Thoracic aorta (tissue), 2 donors: ENCODE results near the gene CES4A. TPM values are rescaled to one million over a fixed set of nuclear protein-coding genes. Genes with fewer than 3 reads are reported as not detected.
"Not testable (repeated sequence)": the region's sequence is repeated elsewhere in the genome, so short reads cannot be mapped to it uniquely, and the experiment has no call there.

Experiments used
- ATAC-seq: fragments of 150-250 bp; one replicate; pipeline ENCODE4 v1.8.0; 2017; ENCODE audit warnings: low read depth; ENCODE audit not compliant: insufficient number of reproducible peaks, low FRiP score
- DNase-seq: peaks from one replicate; pipeline ENCODE4 v3.0.0-alpha.2; 2020; ENCODE audit warnings: low spot score
- H3K27ac ChIP-seq, 2 donors: fragments of 200-600 bp; sonication (generic); 1 replicate in 1 of 2; 2 replicates in 1 of 2; pipeline ENCODE4 v1.5.1; 2016; ENCODE audit warnings: mild to moderate bottlenecking in 2 of 2, moderate library complexity in 2 of 2
- H3K27me3 ChIP-seq: fragments of 200-600 bp; sonication (generic); replicated peaks from 2 replicates; pipeline ENCODE4 v1.6.0; 2016; ENCODE audit warnings: mild to moderate bottlenecking; ENCODE audit not compliant: insufficient read depth
- H3K36me3 ChIP-seq: fragments of 200-600 bp; sonication (generic); one replicate; pipeline ENCODE4 v1.5.1; 2016
- H3K4me1 ChIP-seq, 2 donors: fragments of 200-600 bp; sonication (generic); 1 replicate in 1 of 2; 2 replicates in 1 of 2; pipeline versions ENCODE4 v1.5.1 to v1.6.0; 2016; ENCODE audit warnings: low read depth in 2 of 2, mild to moderate bottlenecking in 1 of 2; ENCODE audit not compliant: control insufficient read depth in 1 of 2
- H3K4me3 ChIP-seq: fragments of 200-600 bp; sonication (generic); 2 replicates; pipeline ENCODE4 v1.5.1; 2016; ENCODE audit warnings: mild to moderate bottlenecking
- H3K9me3 ChIP-seq: fragments of 200-600 bp; sonication (generic); 2 replicates; pipeline ENCODE4 v1.5.1; 2016
- total RNA-seq, 2 donors: library from RNA; depleted of rRNA; stranded (reverse); fragments of >200 nt; gene quantifications; one replicate each; pipeline versions ENCODE4 v1.1.0 to v1.2.3, GENCODE V29; 2016
- TF ChIP-seq, protein P1 (sequence below): fragments of 200-600 bp; sonication (generic); IDR thresholded peaks from one replicate; pipeline ENCODE4 v1.5.1; 2019; ENCODE audit warnings: antibody characterized with exemption

The CES4A gene
- total RNA-seq, 2 donors from 2014 or later: 7.4 to 9.5 TPM

DNA sequence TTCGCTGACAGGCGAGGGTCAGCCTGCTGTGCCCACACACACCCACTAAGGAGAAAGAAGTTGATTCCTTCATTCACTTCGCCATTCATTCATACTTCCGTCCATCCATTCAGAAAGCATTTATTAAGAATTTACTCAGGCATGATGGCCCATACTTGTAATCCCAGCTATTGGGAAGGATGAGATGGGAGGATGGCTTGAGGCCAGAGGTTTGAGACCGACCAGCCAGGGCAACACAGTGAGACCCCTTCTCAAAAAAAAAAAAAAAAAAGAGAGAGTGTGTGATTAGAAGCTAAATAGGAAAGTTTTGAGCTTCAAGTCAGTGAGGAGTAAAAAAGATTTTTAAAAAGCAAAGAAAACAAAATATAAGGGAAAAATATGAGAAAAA is 44.3 kb upstream of the CES4A start:
- no peaks in the 10 kb centered on the region for H3K9me3 ChIP-seq
- ATAC-seq: no peak
- H3K27ac ChIP-seq: no peak overlapping the region
- no peaks in the 10 kb centered on the region for H3K27me3 ChIP-seq
- TF ChIP-seq, protein P1, sequence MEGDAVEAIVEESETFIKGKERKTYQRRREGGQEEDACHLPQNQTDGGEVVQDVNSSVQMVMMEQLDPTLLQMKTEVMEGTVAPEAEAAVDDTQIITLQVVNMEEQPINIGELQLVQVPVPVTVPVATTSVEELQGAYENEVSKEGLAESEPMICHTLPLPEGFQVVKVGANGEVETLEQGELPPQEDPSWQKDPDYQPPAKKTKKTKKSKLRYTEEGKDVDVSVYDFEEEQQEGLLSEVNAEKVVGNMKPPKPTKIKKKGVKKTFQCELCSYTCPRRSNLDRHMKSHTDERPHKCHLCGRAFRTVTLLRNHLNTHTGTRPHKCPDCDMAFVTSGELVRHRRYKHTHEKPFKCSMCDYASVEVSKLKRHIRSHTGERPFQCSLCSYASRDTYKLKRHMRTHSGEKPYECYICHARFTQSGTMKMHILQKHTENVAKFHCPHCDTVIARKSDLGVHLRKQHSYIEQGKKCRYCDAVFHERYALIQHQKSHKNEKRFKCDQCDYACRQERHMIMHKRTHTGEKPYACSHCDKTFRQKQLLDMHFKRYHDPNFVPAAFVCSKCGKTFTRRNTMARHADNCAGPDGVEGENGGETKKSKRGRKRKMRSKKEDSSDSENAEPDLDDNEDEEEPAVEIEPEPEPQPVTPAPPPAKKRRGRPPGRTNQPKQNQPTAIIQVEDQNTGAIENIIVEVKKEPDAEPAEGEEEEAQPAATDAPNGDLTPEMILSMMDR: no peak
- no peak for DNase-seq
- H3K4me3 ChIP-seq: no peak overlapping the region
- H3K36me3 ChIP-seq: peaks cover 33% of the 10 kb centered on the region
- peaks cover 8 to 17% of the 10 kb centered on the region in 2 donors for H3K4me1 ChIP-seq

DNA sequence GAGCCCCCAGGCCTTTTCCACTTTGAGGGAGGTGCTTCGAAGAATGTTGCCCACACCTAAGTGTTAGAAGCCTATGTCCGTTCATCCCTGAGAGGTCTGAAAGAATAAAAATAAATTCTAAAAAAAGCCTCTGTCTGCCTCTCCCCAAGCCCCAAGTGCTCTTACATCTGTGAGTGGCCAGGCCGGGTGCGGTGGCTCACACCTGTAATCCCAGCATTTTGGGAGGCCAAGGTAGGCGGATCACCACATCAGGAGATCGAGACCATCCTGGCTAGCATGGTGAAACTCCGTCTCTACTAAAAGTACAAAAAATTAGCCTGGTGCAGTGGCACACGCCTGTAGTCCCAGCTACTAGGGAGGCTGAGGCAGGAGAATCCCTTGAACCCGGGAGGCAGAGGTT is 43.4 kb upstream of the CES4A start:
- not testable (repeated sequence) for H3K9me3 ChIP-seq, ATAC-seq, H3K27me3 ChIP-seq, DNase-seq, H3K4me3 ChIP-seq, H3K27ac ChIP-seq
- Histone ChIP-seq H3K4me1 (peaks cover 8 to 19% of the 10 kb centered on the region in 2 donors), H3K36me3 (peaks cover 31% of the 10 kb centered on the region)

DNA sequence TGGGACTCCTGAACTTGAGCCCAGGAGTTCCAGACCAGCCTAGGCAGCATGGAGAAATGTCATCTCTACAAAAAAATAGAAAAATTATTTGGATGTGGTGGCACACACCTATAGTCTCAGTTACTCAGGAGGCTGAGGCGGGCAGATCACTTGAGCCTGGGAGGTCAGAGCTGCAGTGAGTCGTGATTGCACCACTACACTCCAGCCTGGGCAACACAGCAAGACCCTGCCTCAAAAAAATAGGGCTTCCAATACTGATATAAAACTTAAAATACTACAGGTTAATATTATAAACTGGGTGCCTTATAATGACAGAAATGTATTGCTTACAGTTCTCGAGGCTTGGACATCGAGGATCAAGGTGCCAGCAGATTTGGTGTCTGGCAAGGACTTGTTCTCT is 42.5 kb upstream of the CES4A start:
- H3K27ac ChIP-seq: no peak overlapping the region

DNA sequence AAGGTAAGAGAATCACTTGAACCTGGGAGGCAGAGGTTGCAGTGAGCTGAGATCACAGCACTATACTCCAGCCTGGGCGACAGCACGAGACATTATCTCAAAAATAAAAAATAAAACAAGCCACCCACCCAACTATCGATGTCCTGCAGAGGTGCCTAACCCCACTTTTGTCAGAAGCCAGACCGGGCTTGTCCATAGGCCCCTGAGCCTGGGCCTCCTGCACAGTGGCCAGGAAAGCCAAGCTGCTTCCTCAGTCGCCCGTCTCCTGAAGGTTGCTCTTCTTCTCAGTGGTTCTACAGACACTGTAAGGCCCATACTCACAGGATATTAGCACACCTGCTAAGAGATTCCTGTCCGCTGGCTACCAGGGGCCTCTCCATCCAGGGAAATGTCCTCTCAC is 41.8 kb upstream of the CES4A start:
- ATAC-seq (no peak), DNase-seq (no peak)
- no peak overlapping the region for H3K4me3 ChIP-seq
- peaks cover 17% of the 10 kb centered on the region for H3K36me3 ChIP-seq
- H3K27me3 ChIP-seq: no peaks in the 10 kb centered on the region
- H3K9me3 ChIP-seq: no peaks in the 10 kb centered on the region
- TF ChIP-seq, protein P1: no peak
- no peak overlapping the region for H3K27ac ChIP-seq
- peaks cover 8 to 19% of the 10 kb centered on the region in 2 donors for H3K4me1 ChIP-seq

More for the DNA sequence above, 42.5 kb upstream of the CES4A start:
- Histone ChIP-seq H3K36me3 (peaks cover 23% of the 10 kb centered on the region), H3K4me1 (peaks cover 8 to 19% of the 10 kb centered on the region in 2 donors), H3K27me3 (no peaks in the 10 kb centered on the region), H3K9me3 (no peaks in the 10 kb centered on the region), H3K4me3 (no peak overlapping the region)
- TF ChIP-seq, protein P1: no peak
- ATAC-seq: no peak
- no peak for DNase-seq

DNA sequence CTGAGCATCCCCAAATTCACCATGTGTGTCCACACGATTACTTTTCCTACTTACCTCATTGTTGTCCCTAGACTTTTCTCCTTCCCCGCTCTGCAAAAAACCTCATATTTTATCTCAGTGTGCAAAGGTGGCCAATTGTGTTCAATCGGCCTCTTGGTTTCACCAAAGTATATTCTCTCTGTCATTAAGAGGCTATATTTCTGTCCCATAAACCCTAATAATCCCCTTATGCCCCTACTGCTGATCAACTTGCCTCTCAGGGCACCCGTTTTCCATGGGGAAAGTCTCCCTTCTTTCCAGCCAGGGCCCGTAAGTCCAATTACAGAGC is 41.5 kb upstream of the CES4A start:
- TF ChIP-seq, protein P1: no peak
- H3K27ac ChIP-seq: no peak overlapping the region
- no peaks in the 10 kb centered on the region for H3K9me3 ChIP-seq
- H3K36me3 ChIP-seq: peaks cover 15% of the 10 kb centered on the region
- no peaks in the 10 kb centered on the region for H3K27me3 ChIP-seq
- ATAC-seq: no peak
- peaks cover 8 to 19% of the 10 kb centered on the region in 2 donors for H3K4me1 ChIP-seq
- no peak overlapping the region for H3K4me3 ChIP-seq
- no peak for DNase-seq

DNA sequence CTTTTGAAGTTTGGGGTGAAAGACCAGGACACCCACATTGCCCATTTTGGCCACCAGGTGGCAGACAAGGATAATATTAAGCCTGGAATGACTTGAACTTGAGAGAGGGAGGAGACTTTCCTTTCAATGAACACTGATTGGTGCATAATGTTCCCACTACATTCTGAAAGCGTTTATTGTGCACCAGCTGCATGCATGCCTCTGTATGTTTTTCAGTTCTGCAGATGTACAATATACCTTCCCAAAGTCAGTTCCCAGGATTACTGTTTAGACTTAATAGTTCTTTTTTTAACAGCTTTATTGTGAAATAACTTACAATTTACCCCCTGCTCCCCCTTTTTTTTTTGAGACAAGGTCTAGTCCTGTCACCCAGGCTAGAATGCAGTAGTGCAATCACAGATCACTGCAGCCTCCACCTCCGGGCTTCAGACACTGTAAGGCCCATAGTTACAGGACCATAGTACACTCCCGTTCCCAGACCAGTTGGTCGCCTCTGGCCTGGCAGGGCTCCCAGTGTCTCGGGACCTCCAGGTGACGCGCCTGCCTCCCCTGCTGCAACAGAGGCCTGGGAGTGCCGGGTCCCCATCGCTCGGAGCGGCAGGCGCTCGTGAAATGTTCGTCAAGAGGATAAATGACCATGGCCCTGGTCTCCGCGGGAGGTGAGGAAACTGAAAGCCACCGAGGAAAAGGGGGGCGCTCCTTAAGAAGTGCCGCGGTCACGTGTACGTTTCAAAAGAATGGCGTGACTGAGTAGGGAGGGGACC is 40.9 kb upstream of the CES4A start:
- peaks cover 8 to 19% of the 10 kb centered on the region in 2 donors for H3K4me1 ChIP-seq
- peak overlapping the region; percentile 74 for H3K4me3 ChIP-seq
- TF ChIP-seq, protein P1: peak; percentile 88
- no peaks in the 10 kb centered on the region for H3K9me3 ChIP-seq
- H3K36me3 ChIP-seq: peaks cover 9% of the 10 kb centered on the region
- no peak for DNase-seq
- H3K27me3 ChIP-seq: no peaks in the 10 kb centered on the region
- peak; percentile 63 for ATAC-seq
- no peak overlapping the region for H3K27ac ChIP-seq
